Hepatocyte (in vitro differentiated cells): ENCODE measurements around the gene SREK1.

Experiments
- CTCF ChIP-seq: fragments of 200-600 bp; sonication (generic); IDR thresholded peaks from 2 replicates; pipeline ENCODE4 v1.5.1; 2016; ENCODE audit warnings: antibody characterized with exemption, mild to moderate bottlenecking; ENCODE audit not compliant: poor library complexity
- EZH2 ChIP-seq: fragments of 200-600 bp; sonication (generic); IDR thresholded peaks from 2 replicates; pipeline ENCODE4 v1.6.1; 2016; ENCODE audit warnings: antibody characterized with exemption, mild to moderate bottlenecking, borderline replicate concordance
- EZH2phosphoT487 ChIP-seq: fragments of 200-600 bp; sonication (generic); IDR thresholded peaks from one replicate; pipeline ENCODE4 v1.6.1; 2018; ENCODE audit warnings: antibody characterized with exemption, mild to moderate bottlenecking, low read depth, moderate library complexity; ENCODE audit not compliant: unreplicated experiment, severe bottlenecking

- TF ChIP-seq CTCF: no peak
- TF ChIP-seq EZH2: no peak
- no peak for TF ChIP-seq EZH2phosphoT487
These were observed 527 bp upstream of the SREK1 start for GRCh38 chr5:66143473-66144073.
